GM21723 (cell line): ENCODE measurements around the gene BMPR1A.
A peak's percentile ranks its signal among the peaks of the same experiment; 100 is the strongest.
"Not testable (repeated sequence)": the region's sequence is repeated elsewhere in the genome, so short reads cannot be mapped to it uniquely, and the experiment has no call there.

ENCODE experiments used
- ATAC-seq: cut with Tn5 transposase; IDR thresholded peaks from one replicate; pipeline ENCODE4 v1.9.1; 2021; ENCODE audit warnings: mild to moderate bottlenecking, moderate library complexity; ENCODE audit not compliant: unreplicated experiment

The BMPR1A gene

DNA sequence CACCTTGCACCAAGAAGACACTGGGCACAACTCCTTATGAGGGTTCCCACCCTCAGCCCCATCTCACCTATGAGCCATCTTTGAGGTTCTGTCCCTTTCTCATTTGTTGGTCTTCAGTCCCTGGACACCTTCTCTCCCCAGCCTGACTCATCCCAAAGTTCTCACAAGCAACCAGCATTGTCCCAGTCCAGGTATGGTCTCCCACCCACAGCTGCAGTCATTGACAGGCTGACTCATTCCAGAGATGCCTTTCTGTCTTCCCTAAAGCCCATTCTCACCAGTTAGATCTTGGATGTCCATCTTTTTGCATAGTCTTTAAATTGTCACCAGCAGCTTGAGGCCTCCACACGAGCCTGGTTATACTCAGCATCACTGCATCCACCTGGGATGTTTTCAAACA lies 26.7 kb upstream of the BMPR1A start:
- ATAC-seq: no peak

DNA sequence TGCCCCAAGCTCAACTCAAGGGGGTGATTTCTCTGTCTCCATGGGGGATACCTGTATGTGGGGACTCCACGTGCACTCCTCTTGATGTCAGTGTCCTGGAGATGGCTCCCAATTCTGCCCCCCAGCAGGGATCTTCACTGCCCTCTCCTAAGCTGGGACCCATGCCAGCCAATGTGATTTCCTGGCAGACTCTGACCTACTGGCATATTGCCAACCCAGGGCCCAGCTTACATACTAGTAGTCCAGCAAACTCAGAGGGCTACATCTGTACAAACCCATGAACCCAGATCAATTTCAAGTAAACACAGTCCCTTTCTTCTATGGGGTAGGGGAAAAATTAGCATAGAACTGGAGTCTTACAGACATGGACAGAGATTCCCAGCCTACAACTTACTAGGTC lies 26.2 kb upstream of the BMPR1A start:
- ATAC-seq: no peak

DNA sequence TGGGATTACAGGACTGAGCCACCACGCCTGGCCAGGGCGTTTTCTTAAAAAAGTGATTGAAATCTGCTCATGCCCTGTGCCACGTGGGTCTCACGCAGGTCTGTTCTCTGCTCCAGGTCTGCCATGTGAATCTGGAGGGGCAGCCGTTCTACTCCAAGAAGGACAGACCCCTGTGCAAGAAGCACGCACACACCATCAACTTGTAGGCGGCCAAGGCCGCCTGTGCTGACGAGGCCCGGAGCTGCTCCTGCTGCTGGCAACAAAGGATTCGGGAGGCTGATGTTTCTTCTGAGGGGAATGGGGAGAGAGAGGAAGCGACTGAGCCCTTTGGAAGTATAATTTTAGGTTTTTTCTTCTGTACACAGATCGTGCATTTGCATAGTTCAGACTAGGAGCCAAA lies 23.6 kb upstream of the BMPR1A start:
- no peak for ATAC-seq

DNA sequence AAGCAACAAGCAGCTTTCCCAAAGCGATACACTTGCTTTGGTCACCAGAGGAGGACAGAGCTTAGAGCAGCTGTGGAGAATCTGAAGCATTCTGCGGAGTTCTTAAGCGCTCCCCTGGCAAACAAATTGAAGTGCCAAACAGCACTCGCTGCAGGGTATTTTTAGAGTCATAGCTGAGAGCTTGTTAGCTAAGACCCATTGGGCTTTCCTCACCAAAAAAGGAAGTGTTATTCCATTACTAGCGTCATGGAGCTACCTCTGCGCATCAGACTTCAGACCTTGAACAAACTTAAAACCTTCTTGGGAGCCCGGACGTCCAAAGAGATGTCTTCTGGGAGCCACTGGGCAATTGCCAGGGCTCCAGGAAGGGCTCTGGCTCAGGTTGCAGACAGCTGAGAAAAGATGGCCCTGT lies 23.2 kb upstream of the BMPR1A start:
- ATAC-seq: no peak

DNA sequence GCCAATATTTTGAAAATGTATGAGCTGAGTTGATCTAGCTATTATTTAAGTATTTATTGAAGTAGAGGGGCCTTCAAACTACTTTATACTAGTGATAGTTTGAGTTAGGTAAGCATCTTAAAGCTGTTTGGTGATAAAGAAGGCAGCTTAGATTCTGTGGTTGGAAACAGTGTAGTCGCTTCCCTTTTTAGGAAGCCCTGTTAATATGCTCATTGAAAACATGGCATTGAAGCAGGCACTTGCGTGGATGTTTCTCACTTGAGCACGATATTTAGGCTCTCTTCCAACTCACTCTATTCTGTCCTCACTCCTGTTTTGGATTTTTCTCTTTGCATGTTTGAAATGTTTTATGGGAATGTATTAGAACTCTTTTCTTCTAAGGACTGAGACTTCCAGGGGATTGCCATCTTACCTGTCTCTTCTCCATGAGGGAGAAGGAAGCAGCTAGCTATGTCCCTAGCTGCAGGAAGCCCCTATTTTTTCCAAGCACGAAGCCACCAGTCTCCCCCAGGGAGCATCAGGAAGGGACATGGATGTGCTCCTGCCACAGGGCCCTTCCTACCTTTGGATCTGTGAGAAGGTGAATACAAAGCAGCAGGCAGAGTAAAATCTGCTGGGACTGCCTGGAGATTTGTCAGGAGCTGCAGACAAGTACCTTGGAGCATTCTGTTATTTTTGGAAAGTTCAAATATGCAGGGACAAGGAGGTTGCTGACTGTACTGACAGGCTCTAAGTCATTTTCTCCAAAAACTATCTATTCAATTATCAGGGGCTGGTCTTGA lies 22.0 kb upstream of the BMPR1A start:
- ATAC-seq: no peak

DNA sequence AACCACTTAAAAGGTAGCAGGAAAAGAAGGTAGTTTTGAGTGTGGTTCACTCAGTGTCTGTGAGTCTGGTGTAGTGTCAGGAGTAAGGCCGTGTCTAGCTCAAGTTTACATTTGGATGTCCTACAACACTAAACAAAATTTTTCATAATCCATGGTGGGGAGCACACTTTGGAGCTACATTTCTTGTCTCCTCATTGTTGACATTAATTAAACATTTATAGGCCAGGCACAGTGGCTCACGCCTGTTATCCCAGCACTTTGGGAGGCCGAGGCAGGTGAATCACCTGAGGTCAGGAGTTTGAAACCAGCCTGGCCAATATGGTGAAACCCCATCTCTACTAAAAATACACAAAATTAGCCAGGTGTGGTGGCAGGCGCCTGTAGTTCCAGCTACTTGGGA lies 21.1 kb upstream of the BMPR1A start:
- not testable (repeated sequence) for ATAC-seq

DNA sequence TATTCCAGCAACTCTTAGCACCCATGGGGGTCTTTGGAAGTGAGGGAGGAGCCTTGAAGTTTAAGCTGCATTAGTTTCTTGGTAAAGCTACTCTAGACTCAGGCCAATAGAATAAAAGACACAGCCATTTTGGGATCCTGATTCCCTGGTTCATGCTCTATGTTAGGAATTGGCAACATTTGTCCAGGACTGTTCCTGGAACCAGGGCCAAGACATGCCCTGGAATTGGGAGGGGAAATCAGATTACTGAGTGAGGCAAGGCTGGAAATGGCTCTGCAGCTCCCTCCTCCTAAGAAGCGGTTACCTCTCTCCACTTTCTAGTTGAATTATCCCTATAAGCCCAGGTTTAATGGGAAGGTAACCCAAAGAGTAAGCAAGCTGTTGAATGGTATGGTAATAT lies 14.2 kb upstream of the BMPR1A start:
- no peak for ATAC-seq

DNA sequence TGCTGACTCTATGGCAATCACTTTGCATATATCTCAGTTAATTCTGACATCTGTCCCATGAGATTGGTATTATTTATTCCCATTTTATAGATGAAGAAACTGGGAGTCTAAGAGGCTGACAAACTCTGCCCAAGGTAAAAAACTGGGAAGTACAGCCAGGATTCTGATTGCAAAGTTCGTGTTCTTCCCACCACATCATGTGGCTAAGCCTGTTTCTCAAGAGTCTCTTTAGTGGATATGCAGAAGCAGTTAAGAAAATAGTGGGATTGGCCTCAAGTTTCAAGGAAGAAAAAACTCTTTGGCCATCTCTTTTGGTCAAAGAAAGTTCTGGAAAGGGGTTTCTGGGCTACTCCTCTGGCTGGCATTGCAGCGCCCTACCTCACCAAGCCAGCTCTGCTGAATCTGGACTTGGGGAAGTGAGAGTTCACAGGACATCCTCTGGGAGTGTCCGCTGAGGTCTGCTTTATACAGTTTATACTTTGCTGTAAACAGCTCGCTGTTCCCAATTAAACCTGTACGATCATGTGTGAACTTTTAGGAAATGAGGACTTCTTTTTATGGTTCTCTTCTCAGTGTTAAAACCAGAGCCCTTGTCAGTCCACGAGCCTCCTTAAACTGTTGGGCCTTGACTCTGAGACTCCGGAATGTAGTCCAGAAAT lies 12.2 kb upstream of the BMPR1A start:
- ATAC-seq: no peak

DNA sequence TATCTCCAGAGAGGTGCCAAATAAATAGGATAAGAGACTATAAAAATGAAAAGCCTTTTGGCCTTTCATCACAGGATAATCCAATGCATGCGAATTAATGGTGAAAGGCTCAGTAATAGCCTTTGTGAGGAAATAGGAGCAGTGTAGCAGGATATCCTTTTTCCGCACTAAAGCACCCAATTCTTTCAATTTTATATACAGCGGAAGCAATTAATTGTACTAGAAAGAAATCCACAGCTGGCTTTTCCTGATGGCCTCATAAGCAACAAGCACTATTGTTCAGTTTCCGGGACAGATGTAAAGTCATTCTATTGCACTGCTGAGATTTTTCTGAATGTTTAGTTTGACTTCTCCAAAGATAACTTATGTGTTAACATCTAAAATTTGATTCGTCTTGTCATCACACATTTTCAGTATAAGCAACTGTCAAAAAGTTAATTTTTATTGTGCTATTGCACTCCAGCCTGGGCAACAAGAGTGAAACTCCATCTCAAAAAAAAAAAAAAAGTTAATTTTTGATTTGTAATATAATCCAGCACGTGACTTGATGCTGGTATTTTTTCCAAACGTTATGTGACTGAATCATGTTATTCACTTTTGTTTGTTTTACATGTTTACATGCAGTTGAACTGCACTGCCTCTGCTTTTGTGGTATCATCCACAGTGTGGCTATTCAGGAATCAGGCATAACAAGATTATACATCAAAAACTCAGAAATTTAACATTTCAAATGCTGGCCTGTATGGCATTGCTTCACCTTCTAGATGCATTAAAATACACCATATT lies 8.4 kb upstream of the BMPR1A start:
- no peak for ATAC-seq

DNA sequence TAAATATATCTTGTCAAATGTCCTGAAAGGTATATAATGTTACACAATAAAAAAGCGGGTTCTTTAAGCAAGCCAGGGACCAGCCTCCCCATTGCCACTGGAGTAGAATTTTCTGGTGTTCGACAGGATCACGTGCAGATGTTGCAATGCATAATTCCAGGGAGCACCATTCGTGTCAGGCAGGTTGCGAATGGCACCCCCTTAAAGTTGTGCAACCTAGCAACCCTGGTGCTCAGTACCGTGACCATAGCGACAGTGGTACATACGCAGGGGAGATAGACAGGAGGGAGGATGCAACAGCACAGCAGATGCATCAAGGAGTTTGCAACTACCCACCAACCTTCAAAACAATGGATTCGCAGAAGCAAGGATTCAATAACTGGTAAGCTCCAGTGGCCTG lies 6.6 kb upstream of the BMPR1A start:
- ATAC-seq: no peak

DNA sequence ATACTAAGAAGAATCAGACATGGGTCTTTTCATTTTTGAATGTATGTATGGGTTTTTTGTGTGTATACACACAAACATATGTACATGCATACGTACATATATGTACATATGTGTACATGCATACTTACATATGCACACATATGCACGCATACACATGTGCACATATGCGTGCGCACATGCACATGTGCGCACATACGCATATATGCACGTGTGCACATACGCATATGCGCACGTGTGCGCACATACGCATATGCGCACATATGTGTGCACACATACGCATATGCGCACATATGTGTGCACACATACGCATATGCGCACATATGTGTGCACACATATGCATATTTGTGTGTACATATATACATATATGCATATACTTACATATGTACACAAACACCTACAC lies 4.9 kb upstream of the BMPR1A start:
- ATAC-seq: no peak

DNA sequence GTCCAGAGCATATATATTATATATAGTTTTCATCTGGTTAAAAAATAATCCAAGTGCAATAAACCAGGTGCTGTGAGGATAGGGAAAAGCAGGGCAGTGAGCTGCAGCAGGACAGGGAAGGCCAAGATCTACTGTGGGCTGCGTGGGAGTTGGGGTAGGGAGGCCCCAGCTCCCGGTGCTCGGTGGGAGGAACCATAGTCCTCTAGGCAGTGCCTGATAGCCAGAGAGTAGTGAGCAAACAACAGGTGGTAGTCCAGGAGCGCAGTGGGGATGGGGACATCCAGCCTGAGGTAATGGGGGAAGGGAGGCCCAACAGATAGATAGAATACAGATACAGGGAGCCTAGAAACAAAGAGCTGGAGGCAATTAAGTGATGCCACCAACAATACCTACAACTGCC lies 4.1 kb upstream of the BMPR1A start:
- ATAC-seq: no peak

DNA sequence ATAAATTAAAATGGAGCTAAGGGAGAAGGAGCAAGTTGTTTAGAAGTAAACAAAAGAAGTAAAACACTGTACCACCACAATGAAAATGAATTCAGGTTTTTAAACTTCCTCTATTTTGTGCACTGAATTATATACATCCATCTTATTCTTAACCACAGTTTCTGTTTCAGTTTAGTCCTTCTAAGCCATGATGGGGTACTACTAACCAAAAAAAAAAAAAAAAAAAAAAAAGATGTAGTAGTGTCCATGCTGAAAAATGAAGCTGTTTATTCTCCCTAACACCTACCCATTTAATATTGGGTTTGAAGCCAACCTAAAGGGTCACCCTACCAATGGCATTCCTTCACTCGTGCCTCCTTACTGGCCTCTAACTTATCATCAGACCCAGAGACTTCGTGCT lies 3.4 kb upstream of the BMPR1A start:
- ATAC-seq: peak; percentile 28

DNA sequence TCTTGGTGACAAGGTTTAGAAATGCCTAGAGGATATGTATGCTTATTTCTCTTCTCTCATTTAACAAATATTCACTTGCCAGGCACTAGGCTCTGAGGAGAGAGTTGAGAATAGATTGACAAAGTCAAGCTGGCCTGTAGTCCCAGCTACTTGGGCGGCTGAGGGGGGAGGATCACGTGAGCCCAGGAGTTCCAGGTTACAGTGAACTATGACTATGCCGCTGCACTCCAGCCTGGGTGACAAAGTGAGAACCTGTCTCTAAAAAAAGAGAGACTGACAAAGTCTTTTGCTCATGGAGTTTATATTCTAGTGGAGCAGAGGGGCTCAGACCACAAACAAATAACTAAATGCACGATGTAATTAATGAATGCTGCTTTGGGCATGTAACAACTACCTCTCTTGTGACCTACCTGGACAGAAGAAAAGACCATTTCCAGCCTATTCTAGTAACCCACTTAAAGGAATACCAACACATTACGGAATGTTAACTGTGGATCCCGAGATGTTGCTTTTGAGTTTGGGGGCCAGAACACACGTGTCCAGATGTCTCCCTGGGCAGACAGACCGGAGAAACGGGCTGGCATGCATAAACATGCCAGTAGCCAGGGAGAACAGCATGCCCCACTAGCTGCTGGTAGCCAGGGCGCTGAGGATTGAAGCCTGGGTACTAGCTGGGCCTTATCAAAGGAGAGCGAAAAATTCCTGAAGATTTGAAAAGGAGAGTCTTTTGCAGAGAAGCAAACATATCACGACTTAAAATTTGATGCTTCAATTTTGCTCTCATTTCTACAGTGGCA lies 2.6 kb upstream of the BMPR1A start:
- no peak for ATAC-seq

DNA sequence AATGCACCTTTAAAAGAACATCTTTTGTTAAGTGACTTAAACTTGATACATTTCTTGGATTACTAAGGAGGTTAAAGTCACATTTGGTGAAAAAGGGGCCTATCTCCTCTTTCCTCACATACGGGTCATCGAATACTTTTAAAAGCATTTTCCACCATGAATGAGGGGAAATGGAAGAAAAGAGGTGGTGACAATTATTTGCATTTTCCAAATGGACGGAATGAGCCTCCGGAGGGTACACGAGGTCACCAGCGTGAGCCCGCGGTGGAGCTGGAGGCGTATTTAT lies 1.0 kb upstream of the BMPR1A start:
- ATAC-seq: no peak

DNA sequence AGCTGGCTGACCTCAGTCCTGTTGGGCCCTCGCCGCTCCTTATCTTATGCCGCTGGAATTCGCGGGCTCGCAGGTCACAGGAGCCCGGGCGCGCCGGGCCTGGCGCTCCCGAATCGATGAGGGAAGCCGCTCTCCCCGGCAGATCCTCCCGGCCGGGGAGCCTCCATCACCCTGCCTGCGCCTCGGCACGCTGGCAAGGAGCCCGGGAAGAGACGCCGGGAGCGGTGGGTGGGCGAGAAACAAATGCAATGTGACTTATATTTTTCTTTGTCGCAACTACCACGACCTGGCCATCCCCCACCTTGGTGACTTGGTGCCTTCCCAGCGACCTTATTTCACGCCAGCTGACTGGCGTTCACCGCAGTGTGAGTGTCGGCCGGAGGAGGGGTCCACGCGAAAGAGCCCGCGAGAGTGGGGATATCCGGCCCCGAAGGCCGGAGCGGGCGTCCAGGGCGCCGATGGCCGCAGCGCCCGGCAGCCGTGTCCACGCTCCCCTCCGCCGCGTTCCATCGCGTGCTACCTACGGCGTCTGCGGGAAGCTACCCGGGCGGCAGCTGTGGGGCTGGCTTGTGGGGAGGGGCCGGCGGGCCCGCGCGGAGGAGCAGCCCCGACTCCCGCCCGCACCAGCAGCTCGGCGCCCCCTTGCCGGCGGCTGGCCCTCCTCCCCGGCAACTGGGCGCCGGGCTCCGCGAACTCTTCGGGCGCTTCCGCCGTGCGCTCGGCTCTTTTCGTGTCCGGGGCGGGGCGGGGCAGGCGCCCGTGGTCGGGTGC lies 494 bp upstream of the BMPR1A start:
- ATAC-seq: peak; percentile 79

DNA sequence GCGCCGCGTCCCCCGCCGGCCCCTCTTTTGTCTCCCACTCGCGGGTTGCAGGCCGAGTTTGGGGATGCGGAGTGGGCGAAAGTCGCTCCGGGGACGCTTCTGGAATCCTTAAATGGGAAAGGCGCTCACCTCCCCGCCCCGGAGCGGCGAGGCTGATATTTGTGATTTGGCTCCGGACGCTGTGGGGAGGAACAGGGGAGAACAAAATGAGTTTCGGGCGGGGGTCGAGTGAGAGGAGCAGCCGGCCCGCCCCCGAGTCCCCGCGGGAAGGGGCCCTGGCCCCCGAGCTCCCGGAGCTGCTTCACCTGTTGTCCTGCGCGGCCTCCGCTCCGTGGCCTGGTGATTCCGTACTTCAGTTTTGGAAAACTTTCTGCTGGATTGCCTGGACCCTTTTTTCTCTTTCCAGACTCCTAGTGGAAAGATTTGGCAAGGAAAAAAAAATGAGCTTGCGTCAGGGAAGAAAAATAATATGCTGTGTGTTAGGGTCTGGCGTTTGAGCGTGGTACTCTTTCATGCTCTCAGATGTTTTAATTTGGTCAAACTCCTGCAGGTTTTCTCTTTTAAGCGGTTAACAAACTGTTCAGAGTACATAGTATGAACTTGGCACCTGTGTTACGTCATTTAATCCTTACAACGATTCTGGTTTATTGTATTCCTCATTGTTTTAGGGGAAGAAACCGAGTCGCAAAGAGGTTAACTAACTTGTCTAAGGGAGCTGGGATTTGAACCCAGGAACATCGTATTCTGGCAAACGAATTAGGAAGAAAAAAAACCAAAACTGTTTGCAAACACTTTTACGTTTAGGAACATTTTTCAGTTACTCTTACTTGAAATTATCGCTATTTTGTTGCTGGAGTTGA lies 924 bp downstream of the BMPR1A start:
- ATAC-seq: peak; percentile 3

DNA sequence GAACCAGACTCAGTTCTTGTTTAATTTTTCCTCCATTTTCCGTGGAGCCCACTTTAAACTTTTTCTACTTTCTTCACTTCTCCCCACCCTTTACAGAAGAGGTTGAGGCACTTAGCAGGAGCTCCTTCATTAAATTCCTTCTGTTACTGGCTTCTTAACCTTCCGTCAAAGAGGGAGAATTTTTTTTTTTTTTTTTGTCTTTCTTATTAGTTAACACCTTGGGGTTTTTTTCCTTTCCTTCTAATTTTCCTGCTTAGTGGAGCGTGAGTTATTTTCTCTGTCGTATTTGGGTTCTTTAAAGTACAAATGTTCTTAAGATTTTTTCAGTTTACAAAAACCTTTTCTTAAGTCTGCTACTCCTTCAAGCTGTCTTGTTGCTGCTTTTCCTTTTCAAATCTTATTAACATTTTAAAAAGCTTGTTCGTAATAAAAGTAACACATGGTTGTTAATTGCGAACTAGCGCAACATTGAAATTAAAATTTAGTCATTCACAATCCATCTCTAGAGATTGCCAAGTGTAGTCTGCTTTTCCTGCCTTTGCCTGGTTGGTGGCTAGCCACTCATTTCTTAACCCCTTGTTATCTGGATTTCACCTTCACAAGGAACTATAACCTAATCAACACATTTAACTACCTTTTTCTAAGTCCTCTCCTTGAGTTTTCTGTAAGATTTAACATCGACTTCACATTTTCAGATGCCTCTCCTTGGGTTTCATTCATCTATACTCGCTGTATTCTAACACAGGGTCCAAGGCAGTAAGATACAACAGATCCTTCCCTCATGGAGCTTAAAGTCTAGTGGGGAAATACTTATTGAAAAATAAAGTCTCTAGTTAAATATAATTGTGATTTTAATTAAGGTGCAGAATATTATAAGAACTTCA lies 2.0 kb downstream of the BMPR1A start:
- no peak for ATAC-seq
